BE2C (cell line): Measurements from ENCODE around the gene UMAD1.

Source experiments
- DNase-seq: peaks from one replicate; pipeline ENCODE4 v3.0.0-alpha.2; 2020
- H3K27me3 ChIP-seq: fragments of 250-450 bp; sonication (Bioruptor Pico); 2 replicates; pipeline ENCODE4 v1.5.1; 2020; ENCODE audit warnings: mild to moderate bottlenecking
- H3K36me3 ChIP-seq: fragments of 250-450 bp; sonication (Bioruptor Pico); 2 replicates; pipeline ENCODE4 v1.5.1; 2020; ENCODE audit warnings: mild to moderate bottlenecking
- H3K4me1 ChIP-seq: fragments of 250-450 bp; sonication (Bioruptor Pico); 2 replicates; pipeline ENCODE4 v1.5.1; 2020
- H3K4me3 ChIP-seq: 2 replicates; pipeline ENCODE4 v1.5.1; 2011; ENCODE audit warnings: low read depth, low read length
- H3K9me3 ChIP-seq: fragments of 250-450 bp; sonication (Bioruptor Pico); 2 replicates; pipeline ENCODE4 v1.5.1; 2020
- CTCF ChIP-seq: IDR thresholded peaks from 2 replicates; pipeline ENCODE4 v1.5.1; 2012; ENCODE audit warnings: mild to moderate bottlenecking, low read depth, low read length

Gene UMAD1

GRCh38 chr7:7876419-7876818 lies 235.9 kb downstream of the UMAD1 start:
- no peak for TF ChIP-seq CTCF
- no peak overlapping the region for H3K4me3 ChIP-seq
- no peak for DNase-seq
- no peaks in the 10 kb centered on the region for H3K27me3 ChIP-seq
- H3K9me3 ChIP-seq, result no peaks in the 10 kb centered on the region
- no peaks in the 10 kb centered on the region for H3K36me3 ChIP-seq
- H3K4me1 ChIP-seq, result no peaks in the 10 kb centered on the region

GRCh38 chr7:7881581-7881980 lies 241.0 kb downstream of the UMAD1 start:
- no peak for DNase-seq

GRCh38 chr7:7882888-7883287 lies 242.3 kb downstream of the UMAD1 start:
- H3K4me1 ChIP-seq, result no peaks in the 10 kb centered on the region
- DNase-seq, result no peak
- no peak for TF ChIP-seq CTCF

More at GRCh38 chr7:7881581-7881980, 241.0 kb downstream of the UMAD1 start:
- Histone ChIP-seq H3K27me3 (no peaks in the 10 kb centered on the region), H3K9me3 (no peaks in the 10 kb centered on the region), H3K4me1 (no peaks in the 10 kb centered on the region), H3K4me3 (no peak overlapping the region), H3K36me3 (no peaks in the 10 kb centered on the region)
- no peak for TF ChIP-seq CTCF

GRCh38 chr7:7883394-7883793 lies 242.8 kb downstream of the UMAD1 start:
- Histone ChIP-seq H3K27me3 (no peaks in the 10 kb centered on the region), H3K36me3 (no peaks in the 10 kb centered on the region), H3K4me1 (no peaks in the 10 kb centered on the region), H3K4me3 (no peak overlapping the region), H3K9me3 (no peaks in the 10 kb centered on the region)
- peak; percentile 22 for DNase-seq
- TF ChIP-seq CTCF, result no peak

More at GRCh38 chr7:7882888-7883287, 242.3 kb downstream of the UMAD1 start:
- Histone ChIP-seq H3K27me3 (no peaks in the 10 kb centered on the region), H3K36me3 (no peaks in the 10 kb centered on the region), H3K4me3 (no peak overlapping the region), H3K9me3 (no peaks in the 10 kb centered on the region)

- Histone ChIP-seq H3K4me1 (no peaks in the 10 kb centered on the region), H3K4me3 (no peak overlapping the region), H3K36me3 (no peaks in the 10 kb centered on the region), H3K27me3 (no peaks in the 10 kb centered on the region), H3K9me3 (no peaks in the 10 kb centered on the region)
- no peak for DNase-seq
- TF ChIP-seq CTCF, result no peak
These were observed 244.3 kb downstream of the UMAD1 start for GRCh38 chr7:7884855-7885254.

GRCh38 chr7:7889791-7890568 lies 249.4 kb downstream of the UMAD1 start:
- no peak for DNase-seq
- no peaks in the 10 kb centered on the region for H3K4me1 ChIP-seq
- no peaks in the 10 kb centered on the region for H3K9me3 ChIP-seq
- peak; percentile 21 for TF ChIP-seq CTCF
- H3K4me3 ChIP-seq, result no peak overlapping the region
- no peaks in the 10 kb centered on the region for H3K36me3 ChIP-seq
- no peaks in the 10 kb centered on the region for H3K27me3 ChIP-seq
